ENCODE data around the gene NPTXR.
"Not testable (repeated sequence)": the region's sequence is repeated elsewhere in the genome, so short reads cannot be mapped to it uniquely, and the experiment has no call there.

NPTXR gene

DNA sequence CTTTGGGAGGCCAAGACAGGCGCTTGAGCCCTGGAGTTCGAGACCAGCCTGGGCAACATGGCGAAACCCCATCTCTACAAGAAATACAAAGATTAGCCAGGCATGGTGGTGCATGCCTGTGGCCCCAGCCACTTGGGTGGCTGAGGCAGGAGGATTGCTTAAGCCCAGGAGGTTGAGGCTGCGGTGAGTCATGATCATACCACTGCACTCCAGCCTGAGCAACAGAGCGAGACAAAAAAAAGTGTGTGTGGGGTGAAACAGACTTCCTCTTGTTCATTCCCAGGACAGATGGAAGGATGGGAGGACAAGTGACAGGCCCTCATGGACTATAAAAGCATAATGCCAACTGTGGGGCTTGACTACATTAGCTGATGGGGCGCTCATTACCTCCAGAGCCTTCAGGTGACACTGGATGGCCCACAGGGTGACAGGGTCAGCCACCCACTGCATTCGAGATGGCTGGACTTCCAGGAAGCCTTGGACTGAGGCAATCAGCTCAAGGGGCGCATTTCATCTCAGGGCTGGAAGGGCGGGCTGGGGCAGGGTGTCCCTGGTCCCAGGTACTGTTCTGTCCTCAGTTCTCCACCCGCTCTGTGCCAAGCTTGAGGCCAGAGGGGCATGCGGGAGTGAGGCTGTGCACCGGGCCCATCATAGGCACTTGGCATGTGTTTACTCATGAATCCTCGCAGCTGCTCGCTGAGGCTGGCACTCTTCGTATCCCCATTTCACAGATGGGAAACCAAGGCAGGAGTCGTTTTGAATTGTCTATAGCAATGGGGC is 12.5 kb downstream of the NPTXR start:
- DNase-seq: no peak

DNA sequence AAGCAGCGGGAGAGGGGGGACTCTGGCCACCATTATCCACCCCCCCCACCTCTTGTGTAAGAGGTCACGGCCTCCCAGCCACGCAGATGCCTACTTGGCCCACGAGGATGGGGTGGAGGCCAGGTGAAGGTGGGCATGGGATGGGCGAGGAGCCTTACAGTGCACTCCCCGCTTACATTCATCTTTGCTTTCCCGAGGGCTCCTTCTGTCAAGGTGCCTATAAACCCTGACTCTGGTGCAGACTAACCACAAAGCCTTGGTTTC is 13.1 kb downstream of the NPTXR start:
- no peak for DNase-seq

DNA sequence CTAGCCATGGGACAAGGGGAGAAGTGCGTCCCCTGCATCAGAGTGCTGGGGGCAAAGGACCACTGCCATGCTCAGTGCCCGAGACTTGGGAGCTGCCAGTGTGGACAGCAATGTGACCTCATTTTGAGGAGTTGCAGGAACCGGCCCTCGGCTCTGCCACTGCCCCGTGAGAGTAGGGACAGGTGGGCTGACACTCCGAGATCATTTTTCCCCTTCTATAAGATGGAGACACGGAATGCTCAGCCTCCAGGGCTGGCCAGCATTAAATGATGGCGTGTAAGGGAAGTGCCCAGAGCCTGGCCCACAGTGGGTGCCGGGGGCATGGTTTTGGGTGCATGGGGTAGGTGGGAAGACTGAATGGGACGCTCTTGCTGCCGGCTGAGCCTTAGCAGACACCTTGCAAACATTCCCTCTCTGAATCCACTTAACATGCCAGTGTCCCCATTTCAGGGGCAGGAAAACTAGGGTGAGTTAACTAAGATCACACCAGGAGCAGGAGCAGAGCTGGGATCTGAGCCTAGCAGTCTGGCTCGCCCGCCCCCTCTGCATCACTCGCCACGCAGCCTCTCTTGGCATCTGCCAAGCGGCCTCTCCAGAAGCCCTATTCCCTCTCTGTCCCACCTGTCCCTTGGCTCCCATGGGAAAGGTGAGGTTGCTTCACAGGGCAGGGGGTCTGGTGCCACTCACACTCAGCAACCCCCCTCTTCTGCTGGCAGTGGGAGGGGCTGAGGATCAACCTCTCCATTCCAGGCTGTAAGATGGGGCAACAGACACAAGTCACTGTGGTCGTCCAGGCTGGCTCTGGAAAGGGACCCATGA is 13.6 kb downstream of the NPTXR start:
- peak in 1 of 14 donors; percentile 23 for DNase-seq

DNA sequence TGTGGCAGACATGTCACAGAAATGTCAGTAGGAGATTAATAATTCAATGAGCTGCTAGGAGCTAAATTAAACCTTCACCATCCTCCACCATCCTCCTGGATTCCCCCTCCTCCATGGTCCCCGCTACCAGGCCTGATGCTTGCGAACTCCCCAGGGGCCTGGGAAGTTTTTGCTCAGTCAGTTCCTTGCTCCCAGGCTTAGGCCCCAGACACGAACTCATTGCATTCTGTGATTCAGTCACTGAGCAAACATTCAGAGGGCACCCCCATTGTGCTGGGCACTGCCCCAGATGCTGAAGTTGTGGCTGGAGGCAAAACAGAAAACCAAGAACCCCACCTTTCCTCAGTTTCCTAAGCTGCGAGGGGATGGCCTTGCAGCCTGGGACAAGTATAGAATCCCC is 14.3 kb downstream of the NPTXR start:
- no peak for DNase-seq

DNA sequence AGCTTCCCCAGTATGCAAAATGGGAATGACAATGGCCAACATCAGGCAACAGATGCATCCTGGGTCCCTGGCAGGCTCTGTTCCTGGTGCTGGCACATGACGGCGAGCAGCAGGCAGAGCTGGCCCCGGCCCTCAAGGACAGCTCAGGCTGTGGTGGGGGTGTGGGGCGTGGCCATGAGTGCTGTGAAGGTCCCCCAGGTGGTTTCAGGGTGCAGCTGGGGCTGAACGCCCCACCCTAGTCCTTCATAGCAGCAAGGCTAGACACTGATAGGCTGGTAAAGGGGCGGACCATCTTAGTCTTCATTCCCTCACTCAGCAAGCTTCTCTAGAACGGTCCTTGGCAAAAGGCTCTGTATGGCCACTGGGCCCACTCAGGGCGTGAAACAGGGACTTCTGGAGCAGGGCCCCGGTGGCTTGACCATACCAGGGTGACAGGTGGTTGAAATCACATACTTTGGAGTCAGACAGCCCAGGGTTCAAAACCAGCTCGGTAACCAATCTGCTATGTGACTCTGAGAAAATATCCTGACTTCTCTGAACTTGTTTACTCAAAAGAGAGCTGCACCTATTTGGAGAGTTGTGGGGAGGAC is 15.1 kb downstream of the NPTXR start:
- no peak for DNase-seq

GRCh38 chr22:38828191-38828590 is 15.6 kb downstream of the NPTXR start:
- DNase-seq: no peak

GRCh38 chr22:38827510-38827909 is 16.3 kb downstream of the NPTXR start:
- no peak for DNase-seq

GRCh38 chr22:38826801-38827200 is 17.0 kb downstream of the NPTXR start:
- DNase-seq: no peak

GRCh38 chr22:38826386-38826785 is 17.4 kb downstream of the NPTXR start:
- no peak for DNase-seq

DNA sequence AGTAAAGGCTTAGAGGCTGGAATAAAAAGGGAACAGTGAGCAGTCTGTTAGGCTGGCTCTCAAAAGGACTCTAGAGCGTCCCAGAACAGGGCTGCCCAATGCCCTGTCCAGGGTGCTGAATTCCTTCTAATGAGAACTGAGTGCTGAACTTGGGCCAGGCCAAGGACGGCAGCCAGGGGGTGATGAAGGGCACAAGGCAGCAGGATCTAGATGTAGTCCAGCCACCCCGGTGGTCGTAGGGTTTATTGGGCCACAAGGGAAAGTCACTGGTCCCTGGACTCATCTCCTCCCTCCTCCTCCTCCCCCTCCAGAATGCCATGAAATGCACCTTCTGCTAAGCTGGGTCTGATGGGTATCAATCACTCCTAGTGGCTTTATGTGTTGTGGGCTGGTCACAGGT is 19.2 kb downstream of the NPTXR start:
- DNase-seq: peak in 9 of 14 donors; percentile 6 to 44 (median 25)

- DNase-seq: no peak
Measured at GRCh38 chr22:38823637-38824036, 20.2 kb downstream of the NPTXR start.

- DNase-seq: no peak
Measured at GRCh38 chr22:38823076-38823475, 20.8 kb downstream of the NPTXR start.

DNA sequence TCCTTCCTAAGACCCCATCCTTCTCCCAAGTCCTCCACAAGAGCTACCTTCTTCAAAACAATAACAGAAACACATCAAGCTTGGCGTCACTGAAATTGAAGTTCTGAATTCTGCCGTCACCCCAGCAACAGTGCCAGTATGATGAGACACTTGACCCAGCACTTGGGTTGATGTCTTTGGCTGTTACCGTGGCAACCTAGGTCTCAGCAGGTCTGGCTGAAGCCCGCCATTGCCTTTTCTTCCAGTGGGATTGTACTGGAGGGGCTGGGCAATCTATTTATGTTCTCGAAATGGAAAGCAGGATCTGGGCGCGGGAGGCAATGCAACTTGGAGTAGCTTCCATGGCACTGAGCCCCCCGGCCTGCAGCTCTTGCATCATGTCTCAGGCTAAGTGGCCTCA is 23.8 kb downstream of the NPTXR start:
- no peak for DNase-seq

DNA sequence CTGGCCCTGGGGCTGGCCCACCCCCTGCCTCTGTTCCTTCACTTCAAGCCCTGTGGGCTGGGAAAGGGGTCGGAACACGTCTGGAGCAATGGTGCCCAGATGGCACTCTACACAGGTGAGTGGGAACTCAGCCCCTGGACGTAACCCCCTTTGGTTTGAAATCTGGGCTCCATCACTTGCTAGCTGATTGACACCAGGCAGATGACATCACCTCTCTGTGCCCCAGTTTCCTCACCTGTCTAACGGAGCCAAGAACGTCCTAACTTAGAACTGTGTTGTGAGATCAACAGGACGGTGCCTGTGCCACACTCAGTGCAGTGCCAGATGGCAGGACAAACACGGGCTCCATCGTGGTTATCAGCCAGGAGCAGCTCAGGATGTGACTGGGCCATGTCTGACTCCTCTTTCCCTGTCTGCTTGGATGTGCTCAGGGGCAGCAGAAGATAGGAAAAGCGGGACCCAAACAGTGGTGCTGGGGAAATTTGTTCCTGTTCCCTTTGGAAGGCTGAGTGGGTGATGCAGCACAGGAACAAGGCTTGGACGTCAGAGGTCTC is 24.4 kb downstream of the NPTXR start:
- peak in 1 of 14 donors; percentile 44 for DNase-seq

DNA sequence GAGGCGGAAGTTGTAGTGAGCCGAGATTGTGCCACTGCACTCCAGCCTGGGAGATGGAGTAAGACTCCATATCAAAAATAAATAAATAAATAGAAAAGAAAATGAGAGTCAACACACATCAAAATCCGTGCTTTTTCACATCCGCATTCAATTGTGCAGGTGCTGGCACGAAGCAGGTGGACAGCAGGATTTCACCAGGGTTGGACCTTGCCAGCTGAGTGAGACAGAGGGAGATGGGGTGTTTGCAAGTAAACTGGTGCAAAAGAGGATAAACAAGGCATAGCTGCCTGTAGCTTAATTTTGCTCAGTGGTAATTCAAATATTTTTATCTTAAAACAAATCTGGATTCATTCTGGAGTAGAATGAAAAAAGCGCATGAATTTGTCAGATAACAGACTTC is 26.6 kb downstream of the NPTXR start:
- DNase-seq: no peak

DNA sequence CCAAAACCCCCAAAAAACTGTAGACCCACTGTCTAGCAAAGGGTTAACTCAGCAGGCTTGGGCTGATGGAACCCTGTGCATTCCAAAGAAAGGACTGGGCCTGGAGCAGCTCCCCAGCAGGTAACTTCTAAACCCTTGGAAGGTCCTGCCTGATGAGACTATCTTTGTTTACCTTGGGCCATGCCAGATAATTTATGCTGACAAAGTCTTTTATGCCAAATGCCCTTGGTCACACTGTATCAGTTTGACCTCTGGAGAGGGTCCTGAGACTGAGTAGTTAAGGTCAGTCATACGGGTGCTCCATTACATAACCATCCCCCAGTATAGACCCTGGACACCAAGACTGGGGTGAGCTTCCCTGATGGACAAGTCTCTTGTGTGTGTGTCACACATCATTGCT is 28.0 kb downstream of the NPTXR start:
- no peak for DNase-seq

DNA sequence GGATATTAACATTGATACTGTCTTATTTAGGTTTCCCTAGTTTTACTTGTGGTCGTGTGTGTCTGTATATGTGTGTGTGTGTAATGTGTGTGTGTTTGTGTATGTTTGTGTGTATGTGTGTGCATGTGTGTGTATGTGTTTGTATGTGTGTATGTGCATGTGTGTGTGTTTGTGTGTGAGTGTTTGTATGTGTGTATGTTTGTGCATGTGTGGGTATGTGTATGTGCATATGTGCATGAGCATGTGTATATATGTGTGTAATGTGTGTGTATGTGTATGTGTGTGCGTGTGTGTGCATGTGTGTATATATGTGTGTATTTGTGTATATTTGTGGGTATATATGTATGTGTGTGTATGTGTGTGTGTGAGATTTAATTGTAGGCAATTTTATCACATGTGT is 32.6 kb downstream of the NPTXR start:
- DNase-seq: no peak

GRCh38 chr22:38805041-38805593 is 38.7 kb downstream of the NPTXR start:
- DNase-seq: not testable (repeated sequence)

DNA sequence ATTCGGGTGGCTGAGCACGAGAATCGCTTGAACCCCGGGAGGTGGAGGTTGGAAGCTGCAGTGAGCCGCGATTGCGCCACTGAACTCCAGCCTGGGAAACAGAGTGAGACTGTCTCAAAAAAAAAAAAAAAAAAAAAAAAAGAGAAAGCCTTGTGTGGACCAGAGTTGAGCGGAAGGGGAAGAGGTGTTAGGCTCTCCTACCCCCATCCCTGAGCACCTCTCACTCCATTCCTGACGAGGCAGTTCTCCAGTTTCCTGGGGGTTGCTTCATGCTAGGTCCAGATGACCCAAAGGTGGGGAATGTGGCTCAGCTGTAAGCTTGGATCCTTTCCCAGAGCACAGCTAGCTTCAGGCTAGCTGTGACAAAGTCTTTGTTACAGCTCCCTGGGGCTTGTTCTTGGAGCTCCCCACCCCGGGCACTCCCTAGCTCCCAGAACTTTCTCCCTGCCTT is 41.1 kb downstream of the NPTXR start:
- peak in 1 of 14 donors; percentile 13 for DNase-seq

GRCh38 chr22:38799265-38800002 is 44.4 kb downstream of the NPTXR start:
- DNase-seq: no peak

- DNase-seq: no peak
Measured at GRCh38 chr22:38798496-38798895, 45.3 kb downstream of the NPTXR start.

GRCh38 chr22:38796262-38796957 is 47.4 kb downstream of the NPTXR start:
- no peak for DNase-seq

Data from C1 segment of cervical spinal cord (tissue), 14 donors.